Measurements from ENCODE around the gene CHERP.

The CHERP gene
- long read RNA-seq, donor 1, partial matches to known transcripts = 6 of 6 reads
- long read RNA-seq, donor 1, other reads (novel, unspliced or antisense) = 0 of 6 reads
- long read RNA-seq, donor 2, partial matches to known transcripts = 8 of 8 reads
- long read RNA-seq, donor 2, other reads (novel, unspliced or antisense) = 0 of 8 reads
- long read RNA-seq, donor 3 = 0 reads
- long read RNA-seq, donor 4, partial matches to known transcripts = 13 of 15 reads
- long read RNA-seq, donor 4, other reads (novel, unspliced or antisense) = 0 of 15 reads
- long read RNA-seq, donor 5, full-length matches to known transcripts = 1 of 18 reads
- long read RNA-seq, donor 5, partial matches to known transcripts = 17 of 18 reads
- long read RNA-seq, donor 5, other reads (novel, unspliced or antisense) = 0 of 18 reads
- long read RNA-seq, donor 6, partial matches to known transcripts = 18 of 18 reads
- long read RNA-seq, donor 6, other reads (novel, unspliced or antisense) = 0 of 18 reads
- long read RNA-seq, donor 7 = 0 reads
- long read RNA-seq, donor 8, full-length matches to known transcripts = 2 of 11 reads
- long read RNA-seq, donor 8, partial matches to known transcripts = 9 of 11 reads
- long read RNA-seq, donor 8, other reads (novel, unspliced or antisense) = 0 of 11 reads

- peak; percentile 95 for DNase-seq
Observed at GRCh38 chr19:16542045-16542909, at the start of gene CHERP. TSS of gene CHERP (minus strand) at chr19:16542437. CDS start at chr19:16542378, 59 bp downstream.

- DNase-seq = no peak
Observed at GRCh38 chr19:16590876-16591802, 48.9 kb upstream of the CHERP start.

- DNase-seq = no peak
Observed at GRCh38 chr19:16589917-16590316, 47.7 kb upstream of the CHERP start.

GRCh38 chr19:16588824-16589577 is 46.8 kb upstream of the CHERP start:
- DNase-seq = no peak

GRCh38 chr19:16587833-16588823 is 45.9 kb upstream of the CHERP start:
- DNase-seq = no peak

- DNase-seq = no peak
Observed at GRCh38 chr19:16586991-16587832, 45.0 kb upstream of the CHERP start.

- no peak for DNase-seq
Observed at GRCh38 chr19:16586477-16586871, 44.2 kb upstream of the CHERP start.

- DNase-seq = no peak
Observed at GRCh38 chr19:16585808-16586476, 43.7 kb upstream of the CHERP start.

GRCh38 chr19:16585094-16585801 is 43.0 kb upstream of the CHERP start:
- DNase-seq = no peak

- peak; percentile 47 for DNase-seq
Observed at GRCh38 chr19:16584248-16585093, 42.2 kb upstream of the CHERP start.

GRCh38 chr19:16582486-16583261 is 40.4 kb upstream of the CHERP start:
- no peak for DNase-seq

- no peak for DNase-seq
Observed at GRCh38 chr19:16581971-16582343, 39.7 kb upstream of the CHERP start.

- no peak for DNase-seq
Observed at GRCh38 chr19:16581145-16581970, 39.1 kb upstream of the CHERP start.

GRCh38 chr19:16579381-16579780 is 37.1 kb upstream of the CHERP start:
- DNase-seq = no peak

GRCh38 chr19:16577531-16577985 is 35.3 kb upstream of the CHERP start:
- no peak for DNase-seq

Data from right kidney (tissue), 9 donors.